Activated gamma-delta T cell treated with Interleukin-2 at 50 U/mL for 16 hours (primary cell): ENCODE measurements around the gene MPPE1.
"Not testable (repeated sequence)": the region's sequence is repeated elsewhere in the genome, so short reads cannot be mapped to it uniquely, and the experiment has no call there.

Source experiments
- DNase-seq: peaks from one replicate; pipeline ENCODE4 v3.0.0-alpha.2; 2020

The MPPE1 gene

GRCh38 chr18:11883153-11883552 lies 25.0 kb downstream of the MPPE1 start:
- DNase-seq, result no peak

GRCh38 chr18:11882636-11883035 lies 25.5 kb downstream of the MPPE1 start:
- no peak for DNase-seq

GRCh38 chr18:11880586-11881304 lies 27.4 kb downstream of the MPPE1 start:
- no peak for DNase-seq

- DNase-seq, result no peak
These were observed 30.5 kb downstream of the MPPE1 start for GRCh38 chr18:11877497-11878135.

GRCh38 chr18:11874676-11875075 lies 33.4 kb downstream of the MPPE1 start:
- no peak for DNase-seq

- no peak for DNase-seq
These were observed 34.3 kb downstream of the MPPE1 start for GRCh38 chr18:11873670-11874340.

GRCh38 chr18:11872479-11873136 lies 35.5 kb downstream of the MPPE1 start:
- no peak for DNase-seq

- DNase-seq, result no peak
These were observed 36.6 kb downstream of the MPPE1 start for GRCh38 chr18:11871501-11871900.

GRCh38 chr18:11868230-11868629 lies 39.9 kb downstream of the MPPE1 start:
- no peak for DNase-seq

GRCh38 chr18:11866764-11867163 lies 41.4 kb downstream of the MPPE1 start:
- no peak for DNase-seq

GRCh38 chr18:11866329-11866728 lies 41.8 kb downstream of the MPPE1 start:
- no peak for DNase-seq

GRCh38 chr18:11865071-11865470 lies 43.0 kb downstream of the MPPE1 start:
- DNase-seq, result no peak

- no peak for DNase-seq
These were observed 43.6 kb downstream of the MPPE1 start for GRCh38 chr18:11864471-11864870.

GRCh38 chr18:11862468-11863137 lies 45.5 kb downstream of the MPPE1 start:
- DNase-seq, result no peak

- no peak for DNase-seq
These were observed 46.4 kb downstream of the MPPE1 start for GRCh38 chr18:11861583-11862288.

- no peak for DNase-seq
These were observed 47.3 kb downstream of the MPPE1 start for GRCh38 chr18:11860594-11861450.

- DNase-seq, result no peak
These were observed 48.2 kb downstream of the MPPE1 start for GRCh38 chr18:11859903-11860407.

- no peak for DNase-seq
These were observed 48.8 kb downstream of the MPPE1 start for GRCh38 chr18:11859282-11859830.

GRCh38 chr18:11857177-11857887 lies 50.8 kb downstream of the MPPE1 start:
- no peak for DNase-seq

- DNase-seq, result not testable (repeated sequence)
These were observed 53.6 kb downstream of the MPPE1 start for GRCh38 chr18:11854554-11854953.
